HG02970 (cell line): ENCODE data around the gene HORMAD2.
"Not testable (repeated sequence)": the region's sequence is repeated elsewhere in the genome, so short reads cannot be mapped to it uniquely, and the experiment has no call there.

Experiments
- ATAC-seq: cut with Tn5 transposase; IDR thresholded peaks from one replicate; pipeline ENCODE4 v1.9.1; 2021; ENCODE audit warnings: mild to moderate bottlenecking, moderate library complexity, moderate number of reproducible peaks; ENCODE audit not compliant: unreplicated experiment, low FRiP score

The HORMAD2 gene

GRCh38 chr22:30205281-30206115, 125.2 kb downstream of the HORMAD2 start:
- no peak for ATAC-seq

DNA sequence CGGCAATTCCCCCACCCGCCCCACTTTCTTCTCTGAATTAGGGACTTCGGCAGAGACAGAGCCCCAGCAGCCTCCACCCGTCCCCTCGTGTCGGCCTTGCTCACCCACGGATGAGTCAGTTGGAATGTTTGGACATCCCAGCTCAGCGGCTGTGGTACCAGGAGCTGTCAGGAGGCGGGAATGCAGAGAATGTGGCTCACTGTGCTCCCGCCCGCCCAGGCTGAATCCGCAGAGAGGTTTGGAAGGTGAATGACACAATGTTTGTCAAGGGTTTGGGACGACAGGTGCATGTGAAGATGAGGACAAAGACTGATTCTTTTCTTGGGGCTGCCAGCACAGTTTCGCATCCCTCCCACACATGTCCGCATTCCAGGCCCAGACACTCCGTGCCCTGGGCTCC, 126.7 kb downstream of the HORMAD2 start:
- ATAC-seq, result no peak

- ATAC-seq, result no peak
Observed at GRCh38 chr22:30208631-30209603, 128.7 kb downstream of the HORMAD2 start.

DNA sequence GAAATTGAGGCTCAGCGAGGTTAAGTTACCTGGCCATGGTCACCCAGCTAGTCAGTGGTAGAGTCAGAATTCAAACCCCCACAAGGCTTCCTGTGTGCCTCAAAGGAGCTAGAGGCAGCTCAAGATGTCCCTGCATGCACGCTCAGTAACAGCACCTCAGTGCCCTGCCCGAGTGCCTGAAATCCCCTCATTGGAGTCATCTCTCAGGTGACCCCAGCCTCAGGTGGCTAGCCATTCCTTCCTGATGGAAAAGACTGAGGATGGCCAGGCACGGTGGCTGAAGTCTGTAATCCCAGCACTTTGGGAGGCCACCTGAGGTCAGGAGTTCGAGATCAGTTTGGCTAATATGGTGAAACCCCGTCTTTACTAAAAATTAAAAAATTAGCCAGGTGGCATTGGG, 129.4 kb downstream of the HORMAD2 start:
- no peak for ATAC-seq

GRCh38 chr22:30210235-30210909, 130.1 kb downstream of the HORMAD2 start:
- no peak for ATAC-seq

- ATAC-seq, result no peak
Observed at GRCh38 chr22:30211124-30211820, 131.0 kb downstream of the HORMAD2 start.

- ATAC-seq, result no peak
Observed at GRCh38 chr22:30212363-30212995, 132.2 kb downstream of the HORMAD2 start.

- ATAC-seq, result no peak
Observed at GRCh38 chr22:30212996-30213441, 132.8 kb downstream of the HORMAD2 start.

- ATAC-seq, result no peak
Observed at GRCh38 chr22:30214703-30215407, 134.6 kb downstream of the HORMAD2 start.

DNA sequence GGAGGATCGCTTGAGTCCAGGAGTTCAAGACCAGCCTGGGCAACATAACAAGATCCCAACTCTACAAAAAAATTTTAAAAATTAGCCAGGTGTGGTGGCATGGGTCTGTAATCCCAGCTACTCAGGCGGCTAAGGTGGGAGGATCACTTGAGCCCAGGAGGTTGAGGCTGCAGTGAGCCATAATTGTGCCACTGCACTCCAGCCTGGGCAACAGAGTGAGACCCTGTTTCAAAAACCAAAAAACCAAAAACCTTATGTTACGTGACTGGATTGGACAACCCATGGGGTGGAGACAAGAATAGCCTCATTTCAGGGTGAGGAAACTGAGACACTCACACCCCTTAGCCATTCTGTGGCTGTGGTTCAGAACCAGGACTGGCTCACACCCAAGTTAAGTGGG, 136.0 kb downstream of the HORMAD2 start:
- not testable (repeated sequence) for ATAC-seq

GRCh38 chr22:30216710-30217109, 136.4 kb downstream of the HORMAD2 start:
- no peak for ATAC-seq

- no peak for ATAC-seq
Observed at GRCh38 chr22:30217698-30218560, 137.7 kb downstream of the HORMAD2 start.

GRCh38 chr22:30219049-30219654, 138.9 kb downstream of the HORMAD2 start:
- no peak for ATAC-seq

- no peak for ATAC-seq
Observed at GRCh38 chr22:30219668-30220278, 139.5 kb downstream of the HORMAD2 start.

GRCh38 chr22:30220338-30221012, 140.2 kb downstream of the HORMAD2 start:
- ATAC-seq, result no peak

GRCh38 chr22:30221121-30221992, 141.1 kb downstream of the HORMAD2 start:
- ATAC-seq, result no peak
